B cell (primary cell): Measurements from ENCODE around the gene SNX19.

Source experiments
- CTCF ChIP-seq: fragments of 200-600 bp; IDR thresholded peaks from one replicate; pipeline ENCODE4 v1.8.0; 2022; ENCODE audit warnings: antibody characterized with exemption, mild to moderate bottlenecking
- EZH2 ChIP-seq: IDR thresholded peaks from 2 replicates; pipeline ENCODE4 v1.6.1; 2012; ENCODE audit warnings: borderline replicate concordance, low read depth, mild to moderate bottlenecking, moderate library complexity, low read length; ENCODE audit not compliant: insufficient read depth, poor library complexity, severe bottlenecking

DNA sequence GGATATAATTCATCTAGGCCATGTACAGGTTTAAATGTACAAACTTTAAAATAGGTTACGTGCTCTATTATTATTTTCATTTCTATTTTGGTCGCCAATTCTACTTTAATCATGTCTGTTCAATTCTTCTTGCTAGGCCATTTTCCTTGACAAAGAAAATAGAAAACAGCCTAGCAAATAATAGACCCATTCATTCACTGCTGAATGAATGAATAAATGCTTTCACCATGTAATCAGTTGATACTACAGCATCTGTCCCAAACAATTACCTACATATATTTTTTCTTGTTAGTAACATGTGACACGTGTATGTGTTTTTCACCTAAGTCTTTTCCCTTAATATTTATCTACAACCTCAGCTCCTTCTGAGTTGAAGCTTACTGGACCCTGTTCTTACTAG, 27.5 kb downstream of the SNX19 start:
- TF ChIP-seq CTCF (no peak), EZH2 (no peak)
